IPS-15b (cell line): ENCODE measurements around the gene DPP10.

ENCODE experiments used
- H3K27me3 ChIP-seq: one replicate; pipeline ENCODE4 v1.6.1; 2013; ENCODE audit warnings: low read length; ENCODE audit not compliant: control insufficient read depth, insufficient read depth
- H3K36me3 ChIP-seq: one replicate; pipeline ENCODE4 v1.6.1; 2013; ENCODE audit warnings: low read length; ENCODE audit not compliant: control insufficient read depth, insufficient read depth
- H3K4me1 ChIP-seq: one replicate; pipeline ENCODE4 v1.6.1; 2013; ENCODE audit warnings: mild to moderate bottlenecking, low read length; ENCODE audit not compliant: control insufficient read depth, insufficient read depth
- H3K4me3 ChIP-seq: one replicate; pipeline ENCODE4 v1.5.1; 2013; ENCODE audit warnings: low read depth, low read length
- H3K9ac ChIP-seq: one replicate; pipeline ENCODE4 v1.6.1; 2013; ENCODE audit warnings: low read depth, mild to moderate bottlenecking, low read length
- H3K9me3 ChIP-seq: one replicate; pipeline ENCODE4 v1.6.1; 2013; ENCODE audit warnings: mild to moderate bottlenecking, low read length; ENCODE audit not compliant: control insufficient read depth, insufficient read depth

DPP10 gene

DNA sequence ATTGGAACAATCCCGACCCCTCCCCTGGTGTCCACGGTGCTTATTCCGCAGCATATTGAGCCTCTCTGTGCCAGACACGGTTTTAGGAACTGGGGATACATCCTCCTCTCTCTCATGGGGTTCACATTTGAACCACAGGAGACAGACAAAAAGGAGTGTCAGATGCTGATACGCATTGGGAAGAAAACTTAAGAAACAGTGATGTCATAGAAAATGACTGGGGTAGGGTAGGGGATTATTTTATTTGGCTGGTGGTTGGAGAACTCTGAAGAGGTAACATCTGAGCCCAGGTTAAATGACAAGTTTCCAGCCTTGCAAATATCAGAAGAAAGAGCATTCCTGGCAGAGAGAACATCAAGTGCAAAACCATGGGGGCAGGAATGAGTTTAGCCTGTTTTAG lies 344.5 kb downstream of the DPP10 start:
- Histone ChIP-seq H3K36me3 (no peaks in the 10 kb centered on the region), H3K4me1 (peaks cover 25% of the 10 kb centered on the region), H3K27me3 (no peaks in the 10 kb centered on the region), H3K4me3 (no peak overlapping the region), H3K9me3 (no peaks in the 10 kb centered on the region), H3K9ac (no peak overlapping the region)

DNA sequence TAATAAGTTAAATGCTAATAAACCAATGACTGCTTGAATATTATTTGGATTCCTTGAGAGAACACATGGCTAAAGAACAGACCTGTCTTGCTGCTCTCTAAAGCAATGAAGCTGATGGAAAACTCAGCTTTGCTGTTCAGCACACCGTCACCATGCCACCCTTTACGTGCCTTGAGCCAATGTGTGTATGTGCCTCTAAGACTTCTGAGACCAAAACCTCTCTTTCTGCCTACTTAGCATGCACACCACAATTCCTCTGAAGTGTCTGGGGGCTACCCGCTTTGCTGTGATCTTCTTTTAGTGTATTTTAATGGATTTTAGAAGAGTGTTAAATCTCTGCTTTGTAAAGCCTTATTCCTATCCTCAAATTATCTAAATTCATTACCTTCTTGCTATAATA lies 345.0 kb downstream of the DPP10 start:
- H3K9ac ChIP-seq: no peak overlapping the region
- peaks cover 23% of the 10 kb centered on the region for H3K4me1 ChIP-seq
- no peak overlapping the region for H3K4me3 ChIP-seq
- no peaks in the 10 kb centered on the region for H3K9me3 ChIP-seq
- H3K27me3 ChIP-seq: no peaks in the 10 kb centered on the region
- H3K36me3 ChIP-seq: no peaks in the 10 kb centered on the region

DNA sequence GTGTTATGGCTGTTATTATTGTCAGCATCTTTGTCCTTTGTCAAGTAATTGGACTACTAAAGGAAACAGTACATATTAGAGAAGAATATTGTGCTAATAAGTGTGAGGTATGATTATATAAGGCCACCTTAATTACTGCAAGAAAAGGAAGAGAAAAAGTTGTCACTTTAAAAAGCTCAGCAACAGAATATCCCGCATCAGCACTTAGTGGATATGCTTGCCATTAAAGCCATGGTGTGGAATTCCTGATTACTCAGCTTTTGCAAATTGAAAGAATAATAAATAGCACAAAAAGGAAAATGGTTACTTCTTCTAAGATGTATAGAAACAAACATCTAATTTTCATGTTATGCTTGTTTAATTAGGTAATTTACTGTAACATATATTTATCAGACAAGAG lies 347.5 kb downstream of the DPP10 start:
- no peaks in the 10 kb centered on the region for H3K9me3 ChIP-seq
- no peak overlapping the region for H3K4me3 ChIP-seq
- H3K27me3 ChIP-seq: no peaks in the 10 kb centered on the region
- H3K36me3 ChIP-seq: no peaks in the 10 kb centered on the region
- H3K9ac ChIP-seq: no peak overlapping the region
- H3K4me1 ChIP-seq: peaks cover 23% of the 10 kb centered on the region

DNA sequence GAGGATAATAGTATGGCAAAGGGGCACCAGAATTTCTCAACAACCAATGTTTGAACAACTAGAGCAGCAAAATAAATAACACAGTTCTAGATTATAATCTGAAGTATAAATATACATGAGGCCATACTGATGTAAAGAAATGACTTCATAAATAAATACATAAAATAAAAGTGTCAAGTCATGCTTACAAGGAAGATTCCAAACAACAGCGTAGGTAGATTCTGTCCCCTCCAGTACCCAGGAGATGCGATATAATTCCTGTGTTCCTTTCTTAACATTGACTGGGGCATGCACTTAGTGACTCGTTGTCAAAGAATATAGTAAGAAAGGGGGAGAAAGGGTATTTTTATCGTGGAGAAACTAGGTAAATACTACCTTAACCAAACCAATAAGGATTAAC lies 355.1 kb downstream of the DPP10 start:
- Histone ChIP-seq H3K9me3 (no peaks in the 10 kb centered on the region), H3K36me3 (no peaks in the 10 kb centered on the region), H3K4me1 (no peaks in the 10 kb centered on the region), H3K4me3 (no peak overlapping the region), H3K9ac (no peak overlapping the region), H3K27me3 (no peaks in the 10 kb centered on the region)

GRCh38 chr2:114797942-114798341 lies 355.5 kb downstream of the DPP10 start:
- Histone ChIP-seq H3K36me3 (no peaks in the 10 kb centered on the region), H3K4me3 (no peak overlapping the region), H3K9me3 (no peaks in the 10 kb centered on the region), H3K27me3 (no peaks in the 10 kb centered on the region), H3K9ac (no peak overlapping the region), H3K4me1 (no peaks in the 10 kb centered on the region)

- no peaks in the 10 kb centered on the region for H3K4me1 ChIP-seq
- no peaks in the 10 kb centered on the region for H3K27me3 ChIP-seq
- no peaks in the 10 kb centered on the region for H3K9me3 ChIP-seq
- no peak overlapping the region for H3K9ac ChIP-seq
- H3K4me3 ChIP-seq: no peak overlapping the region
- no peaks in the 10 kb centered on the region for H3K36me3 ChIP-seq
These were observed 357.9 kb downstream of the DPP10 start for GRCh38 chr2:114800371-114800770.

GRCh38 chr2:114805195-114805594 lies 362.8 kb downstream of the DPP10 start:
- no peak overlapping the region for H3K4me3 ChIP-seq
- no peaks in the 10 kb centered on the region for H3K36me3 ChIP-seq
- no peaks in the 10 kb centered on the region for H3K27me3 ChIP-seq
- no peaks in the 10 kb centered on the region for H3K9me3 ChIP-seq
- H3K4me1 ChIP-seq: no peaks in the 10 kb centered on the region
- H3K9ac ChIP-seq: no peak overlapping the region

GRCh38 chr2:114810092-114810491 lies 367.7 kb downstream of the DPP10 start:
- no peaks in the 10 kb centered on the region for H3K27me3 ChIP-seq

GRCh38 chr2:114812261-114812660 lies 369.8 kb downstream of the DPP10 start:
- Histone ChIP-seq H3K27me3 (no peaks in the 10 kb centered on the region), H3K4me1 (no peaks in the 10 kb centered on the region), H3K9ac (no peak overlapping the region), H3K36me3 (no peaks in the 10 kb centered on the region), H3K9me3 (no peaks in the 10 kb centered on the region), H3K4me3 (no peak overlapping the region)

More at GRCh38 chr2:114810092-114810491, 367.7 kb downstream of the DPP10 start:
- Histone ChIP-seq H3K36me3 (no peaks in the 10 kb centered on the region), H3K9ac (no peak overlapping the region), H3K4me1 (no peaks in the 10 kb centered on the region), H3K4me3 (no peak overlapping the region), H3K9me3 (no peaks in the 10 kb centered on the region)

DNA sequence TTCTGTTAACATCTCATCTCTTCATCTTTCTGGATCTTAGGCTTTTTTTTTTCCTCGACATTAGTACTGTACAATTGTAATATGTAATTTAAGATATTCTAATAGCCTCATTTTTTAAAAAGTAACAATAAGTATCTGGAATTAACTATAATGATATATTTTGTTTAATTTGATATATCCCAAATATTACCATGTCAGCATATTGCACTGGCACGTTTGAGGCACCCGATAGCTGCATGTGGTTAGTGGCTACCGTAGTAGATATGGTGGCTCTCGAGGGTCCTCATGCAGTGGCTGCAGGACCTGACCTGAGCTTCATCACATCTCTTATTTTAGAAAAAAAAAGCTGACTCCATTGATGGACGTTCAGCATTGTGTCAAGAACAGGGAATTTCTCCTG lies 371.9 kb downstream of the DPP10 start:
- no peaks in the 10 kb centered on the region for H3K36me3 ChIP-seq
- no peak overlapping the region for H3K4me3 ChIP-seq
- H3K9me3 ChIP-seq: no peaks in the 10 kb centered on the region
- H3K4me1 ChIP-seq: no peaks in the 10 kb centered on the region
- no peaks in the 10 kb centered on the region for H3K27me3 ChIP-seq
- no peak overlapping the region for H3K9ac ChIP-seq

GRCh38 chr2:114821055-114821454 lies 378.6 kb downstream of the DPP10 start:
- peaks cover 8% of the 10 kb centered on the region for H3K9me3 ChIP-seq
- no peaks in the 10 kb centered on the region for H3K36me3 ChIP-seq
- H3K4me3 ChIP-seq: no peak overlapping the region
- no peaks in the 10 kb centered on the region for H3K4me1 ChIP-seq
- no peaks in the 10 kb centered on the region for H3K27me3 ChIP-seq
- H3K9ac ChIP-seq: no peak overlapping the region

GRCh38 chr2:114843963-114844362 lies 401.5 kb downstream of the DPP10 start:
- no peak overlapping the region for H3K9ac ChIP-seq
- H3K4me1 ChIP-seq: no peaks in the 10 kb centered on the region
- H3K4me3 ChIP-seq: no peak overlapping the region
- no peaks in the 10 kb centered on the region for H3K27me3 ChIP-seq
- no peaks in the 10 kb centered on the region for H3K9me3 ChIP-seq
- no peaks in the 10 kb centered on the region for H3K36me3 ChIP-seq

GRCh38 chr2:114857196-114857595 lies 414.8 kb downstream of the DPP10 start:
- no peaks in the 10 kb centered on the region for H3K9me3 ChIP-seq
- no peaks in the 10 kb centered on the region for H3K36me3 ChIP-seq
- H3K27me3 ChIP-seq: no peaks in the 10 kb centered on the region
- no peak overlapping the region for H3K4me3 ChIP-seq
- peaks cover 8% of the 10 kb centered on the region for H3K4me1 ChIP-seq
- no peak overlapping the region for H3K9ac ChIP-seq
